Large intestine (tissue), 12 donors: ENCODE measurements around the gene PIK3R5. TPM values are rescaled to one million over a fixed set of nuclear protein-coding genes. Genes with fewer than 3 reads are reported as not detected.

ENCODE experiments used
- DNase-seq, 2 donors: peaks; one replicate each; pipeline versions ENCODE4 v3.0.0 to v3.0.0-alpha.2; 2013
- H3K27ac ChIP-seq: one replicate; pipeline ENCODE4 v1.5.1; 2013; ENCODE audit warnings: low read length
- H3K27me3 ChIP-seq: 2 replicates; pipeline ENCODE4 v1.6.1; 2013; ENCODE audit warnings: low read length; ENCODE audit not compliant: control insufficient read depth, insufficient read depth
- H3K36me3 ChIP-seq: 2 replicates; pipeline ENCODE4 v1.6.1; 2013; ENCODE audit warnings: low read length; ENCODE audit not compliant: control insufficient read depth, insufficient read depth
- H3K4me1 ChIP-seq: one replicate; pipeline ENCODE4 v1.6.1; 2013; ENCODE audit warnings: low read length; ENCODE audit not compliant: control insufficient read depth, insufficient read depth
- H3K4me3 ChIP-seq: one replicate; pipeline ENCODE4 v1.5.1; 2013; ENCODE audit warnings: low read length
- H3K9me3 ChIP-seq: one replicate; pipeline ENCODE4 v1.6.1; 2013; ENCODE audit warnings: mild to moderate bottlenecking, low read depth, low read length, moderate library complexity; ENCODE audit not compliant: control insufficient read depth
- WGBS: methylation state at CpG from one replicate; pipeline ENCODE4 v1.1.5; 2013; ENCODE audit warnings: low lambda C conversion rate; ENCODE audit not compliant: insufficient coverage; 5-methylcytosine and 5-hydroxymethylcytosine counted together
- long read RNA-seq, 11 donors: transcript quantifications; one replicate each; lab custom pipeline, GENCODE V29; 2026
- polyA plus RNA-seq: library from polyadenylated mRNA; unstranded; fragments of 120-200 nt; gene quantifications from one replicate; pipeline ENCODE4 v1.2.1, GENCODE V29; 2013

Gene PIK3R5, protein sequence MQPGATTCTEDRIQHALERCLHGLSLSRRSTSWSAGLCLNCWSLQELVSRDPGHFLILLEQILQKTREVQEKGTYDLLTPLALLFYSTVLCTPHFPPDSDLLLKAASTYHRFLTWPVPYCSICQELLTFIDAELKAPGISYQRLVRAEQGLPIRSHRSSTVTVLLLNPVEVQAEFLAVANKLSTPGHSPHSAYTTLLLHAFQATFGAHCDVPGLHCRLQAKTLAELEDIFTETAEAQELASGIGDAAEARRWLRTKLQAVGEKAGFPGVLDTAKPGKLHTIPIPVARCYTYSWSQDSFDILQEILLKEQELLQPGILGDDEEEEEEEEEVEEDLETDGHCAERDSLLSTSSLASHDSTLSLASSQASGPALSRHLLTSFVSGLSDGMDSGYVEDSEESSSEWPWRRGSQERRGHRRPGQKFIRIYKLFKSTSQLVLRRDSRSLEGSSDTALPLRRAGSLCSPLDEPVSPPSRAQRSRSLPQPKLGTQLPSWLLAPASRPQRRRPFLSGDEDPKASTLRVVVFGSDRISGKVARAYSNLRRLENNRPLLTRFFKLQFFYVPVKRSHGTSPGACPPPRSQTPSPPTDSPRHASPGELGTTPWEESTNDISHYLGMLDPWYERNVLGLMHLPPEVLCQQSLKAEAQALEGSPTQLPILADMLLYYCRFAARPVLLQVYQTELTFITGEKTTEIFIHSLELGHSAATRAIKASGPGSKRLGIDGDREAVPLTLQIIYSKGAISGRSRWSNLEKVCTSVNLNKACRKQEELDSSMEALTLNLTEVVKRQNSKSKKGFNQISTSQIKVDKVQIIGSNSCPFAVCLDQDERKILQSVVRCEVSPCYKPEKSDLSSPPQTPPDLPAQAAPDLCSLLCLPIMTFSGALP
- 3.2 TPM for polyA plus RNA-seq
- long read RNA-seq, donor 1, full-length matches to known transcripts = 1 of 1 reads
- long read RNA-seq, donor 1, partial matches to known transcripts = 0 of 1 reads
- long read RNA-seq, donor 1, other reads (novel, unspliced or antisense) = 0 of 1 reads
- long read RNA-seq, donor 2, full-length matches to known transcripts = 1 of 1 reads
- long read RNA-seq, donor 2, partial matches to known transcripts = 0 of 1 reads
- long read RNA-seq, donor 2, other reads (novel, unspliced or antisense) = 0 of 1 reads
- long read RNA-seq, donor 3 = 0 reads
- long read RNA-seq, donor 4 = 0 reads
- long read RNA-seq, donor 5 = 0 reads
- long read RNA-seq, donor 6, partial matches to known transcripts = 0 of 1 reads
- long read RNA-seq, donor 6, other reads (novel, unspliced or antisense) = 0 of 1 reads
- long read RNA-seq, donor 7 = 0 reads
- long read RNA-seq, donor 8 = 0 reads
- long read RNA-seq, donor 9 = 0 reads
- long read RNA-seq, donor 10 = 0 reads
- long read RNA-seq, donor 11 = 0 reads

DNA sequence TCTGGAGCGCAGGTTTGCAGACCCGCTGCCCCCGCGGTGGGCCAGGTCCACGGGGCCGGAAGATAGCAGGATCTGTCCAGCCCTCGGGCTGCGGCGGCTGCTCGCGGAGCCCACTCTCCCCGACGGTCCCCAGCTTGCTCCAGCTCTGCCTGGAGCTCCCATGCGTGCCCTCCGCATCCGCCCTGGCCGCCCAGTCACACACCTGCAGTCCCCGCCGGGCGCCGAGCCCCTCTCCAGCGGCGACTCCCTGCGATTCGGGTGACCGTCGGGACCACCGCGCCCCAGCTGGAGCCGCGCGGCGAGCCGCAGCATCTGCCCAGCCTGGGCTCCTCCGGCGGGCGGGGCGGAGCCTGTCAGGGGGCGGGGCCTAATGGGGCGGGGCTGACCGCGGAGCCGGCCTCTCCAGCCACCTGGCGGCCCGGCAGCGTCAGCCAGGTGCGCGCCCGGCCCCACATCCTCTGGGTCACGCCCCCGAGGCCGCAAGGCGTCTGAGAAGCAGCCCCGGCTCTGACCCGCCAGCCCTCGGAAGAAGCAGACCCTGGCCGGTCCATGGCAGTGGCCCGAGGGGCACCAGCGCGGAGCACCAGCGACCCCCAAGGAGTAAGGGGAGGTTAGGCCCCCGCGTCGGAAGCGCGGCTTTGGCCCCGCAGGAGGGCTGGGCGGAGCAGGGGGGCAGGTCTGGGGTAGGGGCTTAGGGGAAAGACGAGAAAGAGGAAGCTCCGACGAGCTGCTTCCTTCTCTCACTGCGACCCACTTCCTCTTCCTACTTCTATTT, at the start of gene PIK3R5:
PIK3R5 (minus strand) TSS at position 314 of the 775 bp plus-strand sequence. CDS start 54,213 bp downstream, outside the sequence.
- H3K27me3 ChIP-seq = peaks cover 54% of the 10 kb centered on the region
- H3K36me3 ChIP-seq = no peaks in the 10 kb centered on the region
- peak; percentile 19 to 60 for DNase-seq
- H3K4me3 ChIP-seq = peak within 1 kb of the TSS; percentile 46
- peaks cover 3% of the 10 kb centered on the region for H3K4me1 ChIP-seq
- WGBS = no CpG with 5 or more reads among the region's 72 CpGs
- H3K27ac ChIP-seq = no peak within 1 kb of the TSS
- peaks cover 7% of the 10 kb centered on the region for H3K9me3 ChIP-seq

DNA sequence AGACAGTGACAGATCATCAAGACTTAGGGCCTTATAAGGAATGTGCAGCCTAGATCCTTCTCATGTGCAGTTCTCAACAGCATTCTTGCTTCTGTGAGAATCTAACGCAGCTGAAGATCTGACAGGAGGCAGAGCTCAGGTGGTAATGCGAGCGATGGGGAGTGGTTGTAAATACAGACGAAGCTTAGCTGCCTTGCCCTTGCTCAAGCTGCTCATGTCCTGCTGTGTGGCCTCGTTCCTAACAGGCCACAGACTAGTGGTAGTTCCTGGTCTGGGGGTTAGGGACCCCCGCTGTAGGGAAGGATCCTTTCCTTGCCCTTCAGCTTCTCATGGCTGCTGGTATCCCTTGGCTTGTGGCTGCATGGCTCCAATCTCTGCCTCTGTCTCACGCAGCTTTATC, 45.5 kb upstream of the PIK3R5 start:
- Histone ChIP-seq H3K4me1 (no peaks in the 10 kb centered on the region), H3K27me3 (peaks cover 29% of the 10 kb centered on the region), H3K27ac (no peak overlapping the region), H3K4me3 (no peak overlapping the region), H3K36me3 (no peaks in the 10 kb centered on the region), H3K9me3 (no peaks in the 10 kb centered on the region)
- WGBS = no CpG with 5 or more reads among the region's 7 CpGs
- DNase-seq = no peak

DNA sequence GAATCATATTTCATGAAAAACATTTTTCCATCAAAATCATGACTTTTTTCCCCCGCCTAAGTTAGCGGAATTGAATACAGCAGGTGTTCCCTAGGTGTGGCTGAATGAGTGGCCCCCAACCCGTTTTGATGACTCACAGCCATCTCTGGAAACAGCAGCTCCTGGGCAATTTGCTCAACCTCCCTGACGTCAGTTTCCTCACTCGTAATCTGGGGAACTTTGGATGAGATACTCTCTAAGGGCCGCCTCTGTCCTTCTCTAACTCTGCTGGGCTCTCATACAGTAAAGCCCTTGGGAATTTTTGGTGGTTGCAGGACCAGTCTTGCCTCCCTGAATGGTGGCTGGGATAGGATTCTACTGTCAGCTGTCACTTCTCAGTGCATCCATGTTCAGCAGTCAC, 44.2 kb upstream of the PIK3R5 start:
- H3K36me3 ChIP-seq = no peaks in the 10 kb centered on the region
- H3K27ac ChIP-seq = no peak overlapping the region
- no peaks in the 10 kb centered on the region for H3K9me3 ChIP-seq
- no peak for DNase-seq
- no CpG with 5 or more reads among the region's 6 CpGs for WGBS
- peaks cover 42% of the 10 kb centered on the region for H3K27me3 ChIP-seq
- no peak overlapping the region for H3K4me3 ChIP-seq
- H3K4me1 ChIP-seq = no peaks in the 10 kb centered on the region

DNA sequence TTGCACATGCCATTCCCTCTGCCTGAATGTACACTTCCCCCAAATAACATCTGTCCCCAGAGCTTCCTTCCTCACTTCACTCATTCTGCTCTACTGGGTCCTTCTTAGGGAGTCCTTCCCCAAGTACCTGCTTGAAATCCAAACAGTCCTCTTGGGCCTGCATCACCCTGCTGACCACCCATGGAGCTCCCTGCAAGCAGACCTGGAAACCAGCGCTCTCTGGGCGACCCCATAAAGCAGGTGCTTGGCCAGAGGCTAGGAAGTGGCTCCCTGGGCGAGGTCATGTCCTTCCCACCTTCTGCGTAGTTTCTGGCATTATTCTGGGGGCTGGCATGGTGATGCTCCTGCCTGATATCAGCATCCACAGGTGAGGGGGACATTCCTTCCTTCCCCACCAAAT, 43.6 kb upstream of the PIK3R5 start:
- DNase-seq = no peak
- Histone ChIP-seq H3K27me3 (peaks cover 48% of the 10 kb centered on the region), H3K4me3 (no peak overlapping the region), H3K27ac (no peak overlapping the region), H3K9me3 (peaks cover 5% of the 10 kb centered on the region), H3K36me3 (no peaks in the 10 kb centered on the region), H3K4me1 (peaks cover 5% of the 10 kb centered on the region)
- WGBS = no CpG with 5 or more reads among the region's 4 CpGs

DNA sequence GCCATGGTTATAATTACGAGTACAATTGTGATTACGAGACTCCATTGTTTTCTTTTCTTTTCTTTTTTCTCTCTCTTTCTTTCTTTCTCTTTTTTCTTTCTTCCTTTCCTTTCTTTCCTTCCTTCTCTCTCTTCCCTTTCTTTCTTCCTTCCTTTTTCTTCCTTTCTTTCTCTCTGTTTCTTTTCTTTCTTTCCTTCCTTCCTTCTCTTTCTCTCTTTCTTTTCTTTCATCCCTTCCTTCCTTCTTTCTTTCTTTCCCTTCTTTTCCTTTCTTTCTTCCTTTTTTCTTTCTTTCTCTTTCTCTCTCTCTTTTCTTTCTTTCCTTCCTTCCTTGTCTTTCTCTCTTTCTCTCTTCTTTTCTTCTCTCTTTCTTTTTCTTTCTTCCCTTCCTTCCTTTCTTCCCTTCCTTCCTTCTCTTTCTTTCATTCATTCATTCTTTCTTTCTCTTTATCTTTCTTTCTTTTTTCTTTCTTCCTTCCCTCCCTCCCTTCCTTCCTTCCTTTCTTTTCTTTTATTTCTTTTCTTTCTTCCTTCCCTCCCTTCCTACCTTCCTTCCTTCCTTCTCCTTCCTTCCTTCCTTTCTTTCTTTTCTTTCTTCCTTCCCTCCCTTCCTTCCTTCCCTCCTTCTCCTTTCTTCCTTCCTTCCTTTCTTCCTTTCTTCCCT, 41.7 kb upstream of the PIK3R5 start:
- H3K27ac ChIP-seq = no peak overlapping the region
- no peaks in the 10 kb centered on the region for H3K36me3 ChIP-seq
- WGBS = 100% methylated on average over 2 of the region's 2 CpGs
- H3K4me3 ChIP-seq = no peak overlapping the region
- H3K9me3 ChIP-seq = peaks cover 7% of the 10 kb centered on the region
- peaks cover 62% of the 10 kb centered on the region for H3K27me3 ChIP-seq
- H3K4me1 ChIP-seq = peaks cover 10% of the 10 kb centered on the region
- no peak for DNase-seq

DNA sequence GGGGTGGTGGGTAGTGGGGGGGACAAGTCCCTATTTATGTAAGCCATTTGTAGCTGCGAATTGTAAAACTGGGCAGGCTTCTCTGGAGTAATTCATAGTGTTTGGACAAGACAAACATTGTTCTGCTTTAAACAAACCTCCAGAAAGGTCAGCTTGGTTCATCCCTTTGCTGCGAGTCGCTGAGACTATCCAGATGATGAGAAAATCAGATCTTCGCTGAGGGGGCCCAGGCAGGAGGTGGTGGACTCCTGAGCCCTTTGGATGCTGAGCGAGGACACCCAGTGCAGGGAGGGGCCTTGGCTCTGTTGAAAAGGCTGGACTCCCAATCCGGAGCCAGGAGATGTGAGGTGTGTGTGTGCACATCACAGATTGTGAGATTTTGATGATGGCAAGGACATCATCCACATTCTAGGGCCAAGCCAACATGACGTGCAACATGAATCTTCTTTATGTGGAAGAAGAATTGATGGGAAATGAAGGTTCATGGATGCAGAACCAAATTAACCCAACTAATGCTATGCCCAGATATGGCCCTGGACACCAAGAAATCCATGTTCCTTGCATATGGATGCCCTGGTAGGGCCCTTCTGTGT, 40.8 kb upstream of the PIK3R5 start:
- Histone ChIP-seq H3K27ac (no peak overlapping the region), H3K4me1 (peaks cover 11% of the 10 kb centered on the region), H3K4me3 (no peak overlapping the region), H3K9me3 (peaks cover 7% of the 10 kb centered on the region), H3K36me3 (no peaks in the 10 kb centered on the region), H3K27me3 (peaks cover 69% of the 10 kb centered on the region)
- no peak for DNase-seq
- WGBS = no CpG with 5 or more reads among the region's 7 CpGs

DNA sequence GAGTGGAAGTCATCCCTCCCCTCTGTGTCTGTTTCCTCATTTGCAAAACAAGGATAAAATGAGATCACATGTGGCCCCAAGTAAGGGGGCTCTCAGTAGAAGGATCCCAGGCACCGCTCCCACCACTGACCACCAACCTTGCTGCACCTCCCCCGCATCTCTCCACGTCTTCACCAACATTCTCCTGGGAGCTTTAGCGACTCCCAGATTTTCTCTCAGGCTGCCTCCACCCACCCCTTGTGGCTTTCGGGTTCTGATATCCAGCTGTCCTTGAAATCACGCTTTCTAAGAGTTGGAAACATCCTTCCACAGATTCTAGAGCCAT, 39.4 kb upstream of the PIK3R5 start:
- 87% methylated on average over 3 of the region's 6 CpGs for WGBS
- no peak overlapping the region for H3K4me3 ChIP-seq
- peaks cover 11% of the 10 kb centered on the region for H3K4me1 ChIP-seq
- no peaks in the 10 kb centered on the region for H3K36me3 ChIP-seq
- no peak overlapping the region for H3K27ac ChIP-seq
- H3K9me3 ChIP-seq = peaks cover 7% of the 10 kb centered on the region
- H3K27me3 ChIP-seq = peaks cover 66% of the 10 kb centered on the region
- no peak for DNase-seq

DNA sequence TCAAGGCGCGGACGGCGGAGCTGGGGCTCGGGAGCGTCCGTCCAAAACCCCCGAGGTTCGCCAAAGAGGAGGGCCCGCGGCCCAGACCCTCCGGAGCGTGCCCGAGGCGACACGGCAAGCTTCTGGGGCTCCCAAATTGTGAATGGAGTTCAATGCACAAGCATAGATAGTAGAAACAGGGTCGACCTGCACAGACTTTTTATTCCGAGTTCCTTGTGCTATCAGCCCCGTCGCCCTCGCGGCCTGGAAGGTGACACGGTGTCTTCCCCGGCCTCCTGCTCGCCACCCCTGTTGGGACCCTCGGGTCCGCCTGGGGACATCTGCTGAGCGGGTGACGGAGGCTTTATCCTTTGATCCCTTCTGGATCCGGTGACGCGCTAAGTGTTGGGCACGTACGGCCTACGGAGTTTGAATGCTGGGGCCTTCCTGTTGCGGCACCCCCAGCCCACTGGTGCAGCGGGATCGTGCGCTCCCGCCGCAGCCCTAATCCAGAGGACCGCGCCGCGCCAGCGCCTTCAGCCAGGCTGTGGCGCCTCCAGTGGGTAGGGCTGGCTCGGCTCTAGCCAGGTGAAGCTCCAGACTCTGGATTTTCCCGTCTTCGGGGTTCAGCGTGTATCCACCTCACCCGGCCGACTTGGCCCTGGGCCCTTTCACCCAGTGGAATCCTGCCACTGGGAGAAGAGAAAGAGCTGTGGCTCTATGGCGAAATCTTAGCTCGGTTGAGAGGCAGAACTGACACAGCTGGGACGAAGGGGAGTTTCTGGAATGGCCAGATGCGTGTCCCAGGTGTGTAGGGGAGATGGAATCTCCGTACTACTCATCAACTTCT, 38.8 kb upstream of the PIK3R5 start:
- WGBS = no CpG with 5 or more reads among the region's 58 CpGs
- H3K4me1 ChIP-seq = peaks cover 11% of the 10 kb centered on the region
- DNase-seq = no peak
- H3K27ac ChIP-seq = no peak overlapping the region
- no peaks in the 10 kb centered on the region for H3K36me3 ChIP-seq
- H3K4me3 ChIP-seq = peak overlapping the region; percentile 33
- H3K27me3 ChIP-seq = peaks cover 61% of the 10 kb centered on the region
- H3K9me3 ChIP-seq = peaks cover 7% of the 10 kb centered on the region
